GM12878 (cell line): Measurements from ENCODE around the gene SORT1. TPM values are rescaled to one million over a fixed set of nuclear protein-coding genes. Genes with fewer than 3 reads are reported as not detected.

Source experiments
- ATAC-seq: fragments of 200-7000 bp; cut with Tn5 transposase; 3 replicates; pipeline ENCODE4 v1.9.1; 2020; ENCODE audit warnings: mild to moderate bottlenecking, moderate library complexity
- BruUV-seq: library from RNA; stranded (reverse); fragments of 400-500 nt; replicated peaks from 2 replicates; lab custom pipeline; 2021; lab: Mats Ljungman, UMichigan
- CTCF ChIA-PET: fragments of 300-600 bp; sonication (Branson Sonifier 250); formaldehyde crosslinking; extraction: SDS; loops from one replicate; lab custom pipeline; 2021; ENCODE audit warnings: inconsistent platforms; lab: Yijun Ruan, JAX
- POLR2A ChIA-PET: fragments of 350-600 bp; formaldehyde crosslinking; extraction: SDS; loops from one replicate; lab custom pipeline; 2021; ENCODE audit warnings: inconsistent platforms; lab: Charles Lee
- RAD21 ChIA-PET: fragments of 300-600 bp; sonication (Branson Sonifier 250); formaldehyde crosslinking; loops from one replicate; lab custom pipeline; 2023; ENCODE audit warnings: antibody characterized with exemption; ENCODE audit not compliant: unreplicated experiment; lab: Charles Lee
- SMC1A ChIA-PET: fragments of 300-600 bp; sonication (Branson Sonifier 250); formaldehyde crosslinking; loops from one replicate; lab custom pipeline; 2023; ENCODE audit not compliant: unreplicated experiment, uncharacterized antibody; lab: Charles Lee
- DNase-seq: peaks from one replicate; pipeline ENCODE4 v3.0.0-alpha.2; 2011; ENCODE audit warnings: low read depth, low spot score
- FAIRE-seq: peaks from 3 replicates; lab custom pipeline; 2011; peaks lifted over from hg19 to GRCh38; lab: Jason Lieb, UNC
- H2AFZ ChIP-seq: 2 replicates; pipeline ENCODE4 v1.6.0; 2011; ENCODE audit warnings: low read depth, low read length, control low read depth; ENCODE audit not compliant: control insufficient read depth
- H3K27ac ChIP-seq: 2 replicates; pipeline ENCODE4 v1.5.1; 2011; ENCODE audit warnings: control low read depth; ENCODE audit not compliant: control insufficient read depth, insufficient read depth
- H3K27me3 ChIP-seq, 2 experiments: replicated peaks in 1 of 2; 2 replicates each; pipeline versions ENCODE4 v1.6.0 to v1.6.1; 2011; ENCODE audit warnings: low read length in 1 of 2; ENCODE audit not compliant: control insufficient read depth in 2 of 2, insufficient read depth in 2 of 2
- H3K36me3 ChIP-seq, 2 experiments: 2 replicates each; pipeline ENCODE4 v1.5.1; 2011; ENCODE audit warnings: low read length in 1 of 2; ENCODE audit not compliant: control insufficient read depth in 2 of 2, insufficient read depth in 2 of 2
- H3K4me1 ChIP-seq: 2 replicates; pipeline ENCODE4 v1.6.1; 2011; ENCODE audit warnings: mild to moderate bottlenecking, low read length, moderate library complexity, mixed read lengths; ENCODE audit not compliant: control insufficient read depth, insufficient read depth
- H3K4me2 ChIP-seq: 2 replicates; pipeline ENCODE4 v1.6.0; 2011; ENCODE audit warnings: control low read depth; ENCODE audit not compliant: control insufficient read depth, insufficient read depth
- H3K4me3 ChIP-seq: fragments of 200-600 bp; sonication (generic); 2 replicates; pipeline ENCODE4 v1.5.1; 2016
- H3K79me2 ChIP-seq: 2 replicates; pipeline ENCODE4 v1.6.0; 2011; ENCODE audit warnings: low read length; ENCODE audit not compliant: control insufficient read depth, insufficient read depth
- H3K9ac ChIP-seq: 2 replicates; pipeline ENCODE4 v1.8.0; 2011; ENCODE audit warnings: low read length, control low read depth, mixed read lengths; ENCODE audit not compliant: control insufficient read depth, insufficient read depth
- H3K9me3 ChIP-seq: replicated peaks from 3 replicates; pipeline ENCODE4 v1.5.1; 2011; ENCODE audit warnings: mild to moderate bottlenecking, low read length; ENCODE audit not compliant: control insufficient read depth, insufficient read depth
- H4K20me1 ChIP-seq: 2 replicates; pipeline ENCODE4 v1.6.0; 2011; ENCODE audit not compliant: control insufficient read depth, insufficient read depth
- ASH2L ChIP-seq: fragments of 300-600, 200-600 bp; sonication (generic); IDR thresholded peaks from 2 replicates; pipeline ENCODE4 v1.6.1; 2017; ENCODE audit warnings: low read depth, mild to moderate bottlenecking, borderline replicate concordance
- BMI1 ChIP-seq: fragments of 450-650 bp; IDR thresholded peaks from 2 replicates; pipeline ENCODE4 v1.6.1; 2016; ENCODE audit warnings: mild to moderate bottlenecking, moderate library complexity, borderline replicate concordance
- CBFB ChIP-seq: IDR thresholded peaks from 2 replicates; pipeline ENCODE4 v1.6.1; 2016; ENCODE audit warnings: antibody characterized with exemption, low read depth
- ESRRA ChIP-seq: IDR thresholded peaks from 2 replicates; pipeline ENCODE4 v1.6.1; 2012; ENCODE audit warnings: mild to moderate bottlenecking, low read length, improper control_type of control experiment
- EZH2 ChIP-seq: IDR thresholded peaks from 2 replicates; pipeline ENCODE4 v1.6.1; 2012; ENCODE audit warnings: low read depth, mild to moderate bottlenecking, control low read depth, inconsistent platforms, low read length, borderline replicate concordance; ENCODE audit not compliant: control insufficient read depth
- PAX5 ChIP-seq: IDR thresholded peaks from 2 replicates; pipeline ENCODE4 v1.6.1; 2011; ENCODE audit warnings: low read depth, low read length, borderline replicate concordance
- SMAD5 ChIP-seq: IDR thresholded peaks from 2 replicates; pipeline ENCODE4 v1.6.1; 2016; ENCODE audit warnings: antibody characterized with exemption, low read depth
- TCF12 ChIP-seq: IDR thresholded peaks from 2 replicates; pipeline ENCODE4 v1.6.1; 2011; ENCODE audit warnings: low read depth, mild to moderate bottlenecking, low read length
- YY1 ChIP-seq: IDR thresholded peaks from 2 replicates; pipeline ENCODE4 v1.6.1; 2011; ENCODE audit warnings: low read depth, mild to moderate bottlenecking, low read length
- ZNF217 ChIP-seq: fragments of 450-650 bp; IDR thresholded peaks from 2 replicates; pipeline ENCODE4 v1.6.1; 2017; ENCODE audit warnings: antibody characterized with exemption, mild to moderate bottlenecking
- ZNF24 ChIP-seq: fragments of 450-650 bp; IDR thresholded peaks from 2 replicates; pipeline ENCODE4 v1.6.1; 2017; ENCODE audit warnings: antibody characterized with exemption, mild to moderate bottlenecking
- ZSCAN29 ChIP-seq: fragments of 450-650 bp; IDR thresholded peaks from 2 replicates; pipeline ENCODE4 v1.6.1; 2017; ENCODE audit warnings: mild to moderate bottlenecking, moderate library complexity
- WGBS: methylation state at CpG from one replicate; pipeline ENCODE4 v1.1.6; 2016; ENCODE audit warnings: low lambda C conversion rate; ENCODE audit not compliant: insufficient replicate concordance, insufficient coverage; ENCODE audit errors: missing lambda C conversion rate; 5-methylcytosine and 5-hydroxymethylcytosine counted together
- in situ Hi-C: fragments of 300-500 bp; cut with MboI; formaldehyde crosslinking; loops from 9 replicates; pipeline ENCODE4 v1.14.3; 2018; ENCODE audit warnings: mixed read lengths
- intact Hi-C: fragments of 100-400 bp; cut with micrococcal nuclease; formaldehyde crosslinking; loops from one replicate; pipeline ENCODE4 v1.14.2; 2022; ENCODE audit not compliant: unreplicated experiment
- polyA plus RNA-seq, 11 experiments: library from polyadenylated mRNA; depleted of rRNA in 4 of 11; unstranded in 6 of 11; stranded (reverse) in 5 of 11; fragments of >200 nt; fragmentation: Nextera tagmentation in 4 of 11; fragmentation: Illumina TruSeq in 1 of 11; extraction: Ambion mirVana in 4 of 11; extraction: Trizol in 1 of 11; gene quantifications; 1 replicate in 1 of 11; 2 replicates in 10 of 11; pipeline versions ENCODE4 v1.2.1 to v1.2.3, GENCODE V29; 2011 to 2016; ENCODE audit warnings: inconsistent platforms in 2 of 11, missing spikeins in 2 of 11, low read depth in 1 of 11
- total RNA-seq, 4 experiments: library from RNA; depleted of rRNA in 3 of 4; stranded (reverse); fragments of >200 nt in 3 of 4; fragmentation: Illumina TruSeq in 1 of 4; extraction: Trizol in 1 of 4; gene quantifications; 2 replicates each; pipeline versions ENCODE4 v1.2.1 to v1.2.3, GENCODE V29; 2013 to 2021
- TF ChIP-seq, protein P1 (sequence below): fragments of 150-350 bp; IDR thresholded peaks from 2 replicates; pipeline ENCODE4 v1.6.1; 2014; ENCODE audit warnings: mild to moderate bottlenecking, low read depth, low read length
- TF ChIP-seq, protein P2 (sequence below): IDR thresholded peaks from 2 replicates; pipeline ENCODE4 v1.6.1; 2012; ENCODE audit warnings: low read depth, low read length, improper control_type of control experiment

The SORT1 gene
- total and polyA plus RNA-seq, 10 of the 15 experiments (the other 5 are each of a cell fraction or from before 2014, with no cell fraction given), result 0.06 to 1.9 (median 0.33) TPM; not detected in 1

DNA sequence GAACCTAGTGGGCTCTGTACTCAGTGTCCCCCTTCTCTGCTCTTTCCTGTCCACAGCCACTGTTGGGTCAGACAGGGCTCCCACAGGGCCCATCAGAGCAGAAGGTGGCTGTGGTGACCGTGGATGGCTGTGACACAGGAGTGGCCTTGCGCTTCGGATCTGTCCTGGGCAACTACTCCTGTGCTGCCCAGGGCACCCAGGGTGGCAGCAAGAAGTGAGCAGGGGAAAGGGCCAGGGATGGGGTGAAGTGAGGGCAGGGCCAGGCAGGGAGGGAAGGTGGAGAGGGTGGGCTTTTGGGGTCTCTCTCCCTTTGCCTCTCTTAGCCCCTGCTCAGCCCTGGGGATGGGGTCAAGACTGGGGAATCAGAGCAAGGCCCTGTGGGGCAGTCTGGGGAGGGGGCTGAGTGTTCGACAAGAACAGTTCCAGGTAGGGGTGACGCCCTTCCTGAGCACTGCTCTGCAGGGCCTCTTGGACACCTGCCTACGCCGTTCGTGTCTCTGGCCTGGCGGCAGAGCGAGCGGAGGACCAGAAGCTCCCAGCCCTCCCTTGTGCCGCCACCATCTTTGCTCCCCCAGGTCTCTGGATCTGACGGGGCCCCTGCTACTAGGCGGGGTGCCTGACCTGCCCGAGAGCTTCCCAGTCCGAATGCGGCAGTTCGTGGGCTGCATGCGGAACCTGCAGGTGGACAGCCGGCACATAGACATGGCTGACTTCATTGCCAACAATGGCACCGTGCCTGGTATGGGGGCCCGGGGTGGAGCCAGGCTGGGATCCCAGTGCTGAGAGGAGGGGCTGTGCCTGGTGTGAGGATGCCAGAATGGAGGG is 135.3 kb downstream of the SORT1 start:
- Histone ChIP-seq H3K9me3 (no peaks in the 10 kb centered on the region), H3K27me3 (no peaks in the 10 kb centered on the region)
- intact Hi-C loops (loop anchor here (1.0 kb wide), 2 partner anchors 137 to 270 kb away; no protein-coding TSS in a partner anchor), in situ Hi-C loops (loop anchor here (5.0 kb wide), 2 partner anchors 140 to 270 kb away; no protein-coding TSS in a partner anchor)
- TF ChIP-seq ZNF217, result no peak
- TF ChIP-seq ASH2L, result no peak
- no peak for TF ChIP-seq YY1
- TF ChIP-seq SMAD5, result no peak
- no peak for TF ChIP-seq TCF12
- no peak for TF ChIP-seq BMI1
- no peak for TF ChIP-seq EZH2
- TF ChIP-seq ZSCAN29, result no peak
- no peak for TF ChIP-seq ZNF24
- no peak for TF ChIP-seq CBFB
- TF ChIP-seq, protein P1, sequence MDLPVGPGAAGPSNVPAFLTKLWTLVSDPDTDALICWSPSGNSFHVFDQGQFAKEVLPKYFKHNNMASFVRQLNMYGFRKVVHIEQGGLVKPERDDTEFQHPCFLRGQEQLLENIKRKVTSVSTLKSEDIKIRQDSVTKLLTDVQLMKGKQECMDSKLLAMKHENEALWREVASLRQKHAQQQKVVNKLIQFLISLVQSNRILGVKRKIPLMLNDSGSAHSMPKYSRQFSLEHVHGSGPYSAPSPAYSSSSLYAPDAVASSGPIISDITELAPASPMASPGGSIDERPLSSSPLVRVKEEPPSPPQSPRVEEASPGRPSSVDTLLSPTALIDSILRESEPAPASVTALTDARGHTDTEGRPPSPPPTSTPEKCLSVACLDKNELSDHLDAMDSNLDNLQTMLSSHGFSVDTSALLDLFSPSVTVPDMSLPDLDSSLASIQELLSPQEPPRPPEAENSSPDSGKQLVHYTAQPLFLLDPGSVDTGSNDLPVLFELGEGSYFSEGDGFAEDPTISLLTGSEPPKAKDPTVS, result no peak
- TF ChIP-seq, protein P2, sequence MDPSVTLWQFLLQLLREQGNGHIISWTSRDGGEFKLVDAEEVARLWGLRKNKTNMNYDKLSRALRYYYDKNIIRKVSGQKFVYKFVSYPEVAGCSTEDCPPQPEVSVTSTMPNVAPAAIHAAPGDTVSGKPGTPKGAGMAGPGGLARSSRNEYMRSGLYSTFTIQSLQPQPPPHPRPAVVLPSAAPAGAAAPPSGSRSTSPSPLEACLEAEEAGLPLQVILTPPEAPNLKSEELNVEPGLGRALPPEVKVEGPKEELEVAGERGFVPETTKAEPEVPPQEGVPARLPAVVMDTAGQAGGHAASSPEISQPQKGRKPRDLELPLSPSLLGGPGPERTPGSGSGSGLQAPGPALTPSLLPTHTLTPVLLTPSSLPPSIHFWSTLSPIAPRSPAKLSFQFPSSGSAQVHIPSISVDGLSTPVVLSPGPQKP, result no peak
- TF ChIP-seq ESRRA, result no peak
- TF ChIP-seq PAX5, result no peak
- TF ChIP-seq, all 136 proteins: peak for 0
- no peaks in the 10 kb centered on the region for H3K36me3 ChIP-seq
- ATAC-seq (no peak), DNase-seq (no peak), FAIRE-seq (no peak)
- H3K79me2 ChIP-seq, result no peaks in the 10 kb centered on the region
- H3K4me3 ChIP-seq, result no peak overlapping the region
- H2AFZ ChIP-seq, result no peak overlapping the region
- ChIA-PET CTCF (interaction anchor here (1.0 to 4.6 kb wide), 6 partner anchors 9 to 270 kb away, joined by 3 to 45 read pairs (median 4); partner anchors contain the start of genes SARS1 and SORT1), RAD21 (interaction anchor here (0.8 kb wide), 1 partner anchor 138 kb away, joined by 3 read pairs; no protein-coding TSS in a partner anchor), SMC1A (interaction anchor here (1.1 to 1.3 kb wide), 2 partner anchors 140 to 270 kb away, joined by 3 read pairs; no protein-coding TSS in a partner anchor), POLR2A (no interaction called here)
- H3K4me2 ChIP-seq, result no peak overlapping the region
- WGBS, result 60% methylated on average over 15 of the region's 22 CpGs
- BruUV-seq, result no TSS peak
- H3K9ac ChIP-seq, result no peak overlapping the region
- no peaks in the 10 kb centered on the region for H4K20me1 ChIP-seq
- H3K27ac ChIP-seq, result no peak overlapping the region
- no peaks in the 10 kb centered on the region for H3K4me1 ChIP-seq
